Body of pancreas (tissue), 4 donors: ENCODE measurements around the gene CDC42EP5.
"Not testable (repeated sequence)": the region's sequence is repeated elsewhere in the genome, so short reads cannot be mapped to it uniquely, and the experiment has no call there.

Source experiments
- CTCF ChIP-seq, 7 experiments: fragments of 450-650 bp in 4 of 7; fragments of 200-600 bp in 3 of 7; sonication (generic) in 3 of 7; IDR thresholded peaks; one replicate each; pipeline ENCODE4 v1.5.1; 2016 to 2019; ENCODE audit warnings: antibody characterized with exemption in 7 of 7
- POLR2A ChIP-seq, 3 donors: fragments of 450-650 bp; IDR thresholded peaks; one replicate each; pipeline ENCODE4 v1.6.1; 2016; ENCODE audit warnings: antibody characterized with exemption in 3 of 3, mild to moderate bottlenecking in 2 of 3

- TF ChIP-seq CTCF, POLR2A (IDR thresholded peaks at IDR 0.05): not testable (repeated sequence)
Measured at GRCh38 chr19:54497747-54498450, 24.8 kb upstream of the CDC42EP5 start.
